ENCODE results near the gene ABI1. TPM values are rescaled to one million over a fixed set of nuclear protein-coding genes. Genes with fewer than 3 reads are reported as not detected.

ABI1 gene
- total and polyA plus RNA-seq, 2 of the 13 experiments (the other 11 are each of a cell fraction or from before 2014, with no cell fraction given) = 20.9 to 22.9 TPM

- TF ChIP-seq ZNF598 (CRISPR knock-in tag; IDR thresholded peaks at IDR 0.05; ENCODE audit: borderline replicate concordance) (no peak), ZNF407 (CRISPR knock-in tag; IDR thresholded peaks at IDR 0.05; ENCODE audit: not compliant biosample characterization) (no peak), IRF9 (CRISPR knock-in tag; IDR thresholded peaks at IDR 0.05; ENCODE audit: borderline replicate concordance) (no peak), ZNF234 (CRISPR knock-in tag; conservative IDR thresholded peaks at IDR 0.05) (no peak), FOXJ3 (CRISPR knock-in tag; IDR thresholded peaks at IDR 0.05; ENCODE audit: borderline replicate concordance) (no peak), ZNF7 (CRISPR knock-in tag; IDR thresholded peaks at IDR 0.05) (no peak), RFX1 (IDR thresholded peaks at IDR 0.05) (no peak), DZIP1 (CRISPR knock-in tag; IDR thresholded peaks at IDR 0.05) (no peak), NKX3-1 (CRISPR knock-in tag; IDR thresholded peaks at IDR 0.05) (no peak), ZNF512 (CRISPR knock-in tag; IDR thresholded peaks at IDR 0.05) (no peak)
- FAIRE-seq = no peak
- DNase-seq (ENCODE audit: low spot score) = no peak
- H2AFZ ChIP-seq (ENCODE audit: low read length) = no peak overlapping the region
- H4K20me1 ChIP-seq (ENCODE audit: insufficient read depth, low read length) = no peaks in the 10 kb centered on the region
- no peak overlapping the region for H3K4me3 ChIP-seq (replicated peaks in 1 of 3; ENCODE audit: insufficient read depth in 1 of 3, low read depth in 2 of 3, low read length in 3 of 3)
- ATAC-seq = no peak
- H3K9me3 ChIP-seq (ENCODE audit: low read length) = no peaks in the 10 kb centered on the region
- 98% methylated on average over 1 of the region's 1 CpG for WGBS (ENCODE audit: low lambda C conversion rate)
- peaks cover 1 to 4% of the 10 kb centered on the region in 2 experiments; a peak in 2 of 5 replicates for H3K36me3 ChIP-seq (replicated peaks in 1 of 2; ENCODE audit: control insufficient read depth in 1 of 2, insufficient read depth in 2 of 2, low read length in 2 of 2)
- H3K27me3 ChIP-seq (ENCODE audit: control insufficient read depth in 1 of 2, insufficient read depth in 2 of 2, low read length in 2 of 2) = no peaks in the 10 kb centered on the region; a peak in 1 of 5 replicates
- intact Hi-C loops (cut with micrococcal nuclease; ENCODE audit: unreplicated experiment) (no loop called here), in situ Hi-C loops (cut with HindIII; ENCODE audit: extremely low pct_ligation_motif_present, low pct_unique_long_range_greater_than_20kb) (no loop called here)
- H3K79me2 ChIP-seq (ENCODE audit: insufficient read depth, low read length) = peaks cover 8% of the 10 kb centered on the region
- no peak overlapping the region for H3K9ac ChIP-seq (ENCODE audit: insufficient read depth, low read depth, low read length)
- ChIA-PET POLR2A (no interaction called here), CTCF (ENCODE audit: low intra/inter-chr PET ratio, low total read pairs) (no interaction called here)
- BruUV-seq (replicated peaks) = no TSS peak
- H3K4me2 ChIP-seq (ENCODE audit: low read depth, low read length) = no peak overlapping the region
- no peak overlapping the region for H3K27ac ChIP-seq (ENCODE audit: extremely low read length, insufficient read depth, low read length)
- H3K4me1 ChIP-seq (ENCODE audit: insufficient read depth, low read length) = no peaks in the 10 kb centered on the region
Observed at GRCh38 chr10:26824015-26824690, 36.6 kb downstream of the ABI1 start.
